AG09309 (cell line): ENCODE results near the gene QARS1.
A peak's percentile ranks its signal among the peaks of the same experiment; 100 is the strongest.

Experiments used
- DNase-seq: peaks from one replicate; pipeline ENCODE4 v3.0.0-alpha.2; 2010; ENCODE audit warnings: low read depth
- H3K4me3 ChIP-seq: 2 replicates; pipeline ENCODE4 v1.5.1; 2011; ENCODE audit warnings: mild to moderate bottlenecking, low read depth, low read length, moderate library complexity; ENCODE audit not compliant: control insufficient read depth
- TF ChIP-seq, protein P1 (sequence below): IDR thresholded peaks from 2 replicates; pipeline ENCODE4 v1.5.1; 2011; ENCODE audit warnings: mild to moderate bottlenecking, low read depth, low read length, inconsistent platforms; ENCODE audit not compliant: insufficient read depth, control insufficient read depth; ENCODE audit errors: missing control alignments

Gene QARS1

DNA sequence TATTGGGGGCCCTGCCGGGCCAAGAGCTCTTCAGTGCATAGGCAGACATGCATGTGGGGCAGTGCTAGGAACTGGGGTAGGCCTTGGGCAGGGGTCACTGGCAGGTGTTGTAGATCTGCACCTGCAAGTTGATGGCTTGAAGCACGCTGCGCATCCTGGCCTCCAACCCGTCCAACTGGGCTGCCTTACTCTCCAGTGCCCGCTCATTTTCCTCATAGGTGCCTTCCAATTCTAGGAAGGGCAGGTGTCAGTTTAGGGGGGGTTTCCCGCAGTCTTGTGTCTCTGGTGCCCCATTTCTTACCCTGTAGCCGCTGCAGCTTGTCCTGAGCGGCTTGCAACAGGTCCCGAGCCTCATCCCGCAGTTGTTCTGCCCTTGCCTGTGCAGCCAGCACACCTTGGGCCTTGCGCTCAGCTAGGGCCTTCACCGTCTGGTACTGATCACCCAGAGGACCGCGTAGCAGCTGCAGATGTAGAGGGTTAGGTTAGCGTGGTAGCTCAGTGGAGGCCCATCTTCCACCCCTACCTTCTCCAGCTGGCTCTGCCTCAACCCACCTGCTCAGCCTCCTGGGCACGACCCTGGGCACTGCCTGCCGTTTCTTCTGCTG is 16.7 kb upstream of the QARS1 start:
- DNase-seq = no peak
- H3K4me3 ChIP-seq = no peak overlapping the region; the same call in 1 of the 2 replicates
- TF ChIP-seq, protein P1, sequence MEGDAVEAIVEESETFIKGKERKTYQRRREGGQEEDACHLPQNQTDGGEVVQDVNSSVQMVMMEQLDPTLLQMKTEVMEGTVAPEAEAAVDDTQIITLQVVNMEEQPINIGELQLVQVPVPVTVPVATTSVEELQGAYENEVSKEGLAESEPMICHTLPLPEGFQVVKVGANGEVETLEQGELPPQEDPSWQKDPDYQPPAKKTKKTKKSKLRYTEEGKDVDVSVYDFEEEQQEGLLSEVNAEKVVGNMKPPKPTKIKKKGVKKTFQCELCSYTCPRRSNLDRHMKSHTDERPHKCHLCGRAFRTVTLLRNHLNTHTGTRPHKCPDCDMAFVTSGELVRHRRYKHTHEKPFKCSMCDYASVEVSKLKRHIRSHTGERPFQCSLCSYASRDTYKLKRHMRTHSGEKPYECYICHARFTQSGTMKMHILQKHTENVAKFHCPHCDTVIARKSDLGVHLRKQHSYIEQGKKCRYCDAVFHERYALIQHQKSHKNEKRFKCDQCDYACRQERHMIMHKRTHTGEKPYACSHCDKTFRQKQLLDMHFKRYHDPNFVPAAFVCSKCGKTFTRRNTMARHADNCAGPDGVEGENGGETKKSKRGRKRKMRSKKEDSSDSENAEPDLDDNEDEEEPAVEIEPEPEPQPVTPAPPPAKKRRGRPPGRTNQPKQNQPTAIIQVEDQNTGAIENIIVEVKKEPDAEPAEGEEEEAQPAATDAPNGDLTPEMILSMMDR = no peak

GRCh38 chr3:49120438-49121131 is 16.0 kb upstream of the QARS1 start, which contains the start of gene USP19:
Gene USP19 (minus strand): TSS chr3:49120823. CDS start chr3:49119145, 1,678 bp downstream.
- DNase-seq = peak; percentile 57
- TF ChIP-seq, protein P1 = no peak
- peak within 1 kb of the TSS; percentile 71 for H3K4me3 ChIP-seq

- H3K4me3 ChIP-seq = peak overlapping the region; percentile 71
- TF ChIP-seq, protein P1 = no peak
- no peak for DNase-seq
Observed at GRCh38 chr3:49120096-49120437, 15.5 kb upstream of the QARS1 start.

DNA sequence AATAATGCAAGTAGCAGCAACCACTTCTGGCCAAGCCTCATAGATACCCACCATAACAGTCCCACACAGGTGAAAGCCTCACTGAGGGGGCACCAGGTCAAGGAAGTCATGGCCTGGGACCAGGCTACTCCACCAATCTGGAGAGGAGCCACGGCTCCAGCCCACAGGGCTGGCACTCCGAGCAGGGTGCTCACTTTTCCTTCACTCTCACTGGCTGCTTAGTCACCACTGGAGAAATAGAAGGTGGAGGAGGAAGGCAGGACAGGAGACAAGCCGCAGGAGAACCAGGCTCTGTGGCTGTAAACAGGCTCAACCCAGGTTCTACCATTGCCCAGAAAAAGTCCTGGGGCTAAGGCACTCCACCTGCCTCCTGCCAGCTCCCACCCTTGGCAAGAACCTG is 14.9 kb upstream of the QARS1 start:
- no peak for DNase-seq
- TF ChIP-seq, protein P1 = no peak
- H3K4me3 ChIP-seq = peak overlapping the region; percentile 71

DNA sequence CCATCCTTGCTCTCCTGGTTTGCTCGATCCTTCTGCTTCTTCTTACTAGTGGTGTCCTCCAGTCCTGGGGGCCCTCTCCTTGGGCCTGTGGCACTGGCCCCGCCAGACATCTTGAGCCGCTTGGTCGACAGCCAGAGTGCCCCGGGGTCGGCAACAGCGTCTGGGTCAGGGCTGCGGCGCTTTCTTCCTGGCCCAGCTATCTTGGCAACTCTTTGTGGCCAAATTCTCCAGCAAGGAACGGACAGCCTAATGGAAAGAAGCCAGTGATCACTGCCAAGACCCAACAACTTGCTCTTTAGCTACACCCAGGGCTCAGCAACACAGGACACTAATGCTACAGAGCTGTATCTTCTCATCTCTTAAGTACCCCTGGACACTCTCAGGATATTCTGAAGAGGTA is 14.5 kb upstream of the QARS1 start:
- no peak overlapping the region for H3K4me3 ChIP-seq
- TF ChIP-seq, protein P1 = no peak
- DNase-seq = no peak

- H3K4me3 ChIP-seq = no peak overlapping the region
- no peak for DNase-seq
- TF ChIP-seq, protein P1 = no peak
Observed at GRCh38 chr3:49112262-49112661, 7.7 kb upstream of the QARS1 start.

GRCh38 chr3:49111347-49111746 is 6.8 kb upstream of the QARS1 start:
- TF ChIP-seq, protein P1 = no peak
- DNase-seq = no peak
- no peak overlapping the region for H3K4me3 ChIP-seq
